Neural cell (in vitro differentiated cells): ENCODE data around the gene HOXB5. TPM values are rescaled to one million over a fixed set of nuclear protein-coding genes. Genes with fewer than 3 reads are reported as not detected.

Experiments used
- H2AFZ ChIP-seq: fragments of 200-600, 300-800 bp; sonication (generic), shearing (Covaris generic); 2 replicates; pipeline ENCODE4 v1.6.0; 2014; ENCODE audit warnings: low read depth, mild to moderate bottlenecking, antibody characterized with exemption, low read length, moderate library complexity
- H3F3A ChIP-seq: fragments of 200-600 bp; shearing (Covaris generic); 2 replicates; pipeline ENCODE4 v1.6.1; 2016; ENCODE audit warnings: mild to moderate bottlenecking, moderate library complexity, mixed read lengths, antibody characterized with exemption, low read length; ENCODE audit not compliant: insufficient read depth, poor library complexity, severe bottlenecking
- H3K27ac ChIP-seq: fragments of 200-600, 300-800 bp; sonication (generic), shearing (Covaris generic); 2 replicates; pipeline ENCODE4 v1.5.1; 2014; ENCODE audit warnings: mild to moderate bottlenecking, low read length, moderate library complexity
- H3K27me3 ChIP-seq: fragments of 300-800, 200-600 bp; sonication (generic), shearing (Covaris generic); 2 replicates; pipeline ENCODE4 v1.6.0; 2014; ENCODE audit warnings: mild to moderate bottlenecking, low read depth, low read length, moderate library complexity; ENCODE audit not compliant: insufficient read depth
- H3K36me3 ChIP-seq: fragments of 300-800, 200-600 bp; sonication (generic), shearing (Covaris generic); 2 replicates; pipeline ENCODE4 v1.5.1; 2014; ENCODE audit warnings: mild to moderate bottlenecking, antibody characterized with exemption, low read length, moderate library complexity; ENCODE audit not compliant: insufficient read depth
- H3K4me2 ChIP-seq: fragments of 300-800, 200-600 bp; sonication (generic), shearing (Covaris generic); 2 replicates; pipeline ENCODE4 v1.6.0; 2014; ENCODE audit warnings: mild to moderate bottlenecking, low read length
- H3K4me3 ChIP-seq: fragments of 300-800, 200-600 bp; sonication (generic), shearing (Covaris generic); 2 replicates; pipeline ENCODE4 v1.5.1; 2014; ENCODE audit warnings: mild to moderate bottlenecking, low read length, moderate library complexity
- H3K79me2 ChIP-seq: fragments of 200-600 bp; shearing (Covaris generic); replicated peaks from 2 replicates; pipeline ENCODE4 v1.6.0; 2014; ENCODE audit warnings: mild to moderate bottlenecking, low read length, moderate library complexity; ENCODE audit not compliant: insufficient read depth
- H3K9ac ChIP-seq: fragments of 300-800, 200-600 bp; sonication (generic), shearing (Covaris generic); 2 replicates; pipeline ENCODE4 v1.6.1; 2016; ENCODE audit warnings: mild to moderate bottlenecking, low read length, mixed read lengths
- H3K9me2 ChIP-seq: fragments of 200-600 bp; shearing (Covaris generic); 2 replicates; pipeline ENCODE4 v1.6.1; 2016; ENCODE audit warnings: mild to moderate bottlenecking, low read length, mixed read lengths; ENCODE audit not compliant: insufficient read depth
- H3K9me3 ChIP-seq: fragments of 200-600, 300-800 bp; sonication (generic), shearing (Covaris generic); 2 replicates; pipeline ENCODE4 v1.6.1; 2016; ENCODE audit warnings: mild to moderate bottlenecking, mixed run types, low read length, moderate library complexity, mixed read lengths
- H4K20me1 ChIP-seq: fragments of 200-600 bp; shearing (Covaris generic); 2 replicates; pipeline ENCODE4 v1.6.1; 2016; ENCODE audit warnings: mild to moderate bottlenecking, mixed run types; ENCODE audit not compliant: insufficient read depth
- EP300 ChIP-seq: fragments of 450-650 bp; conservative IDR thresholded peaks from 2 replicates; pipeline ENCODE4 v1.6.1; 2014; ENCODE audit warnings: antibody characterized with exemption, mild to moderate bottlenecking, moderate library complexity; ENCODE audit not compliant: poor library complexity, severe bottlenecking
- EZH2 ChIP-seq: fragments of 200-600, 300-800 bp; shearing (Covaris generic), sonication (generic); IDR thresholded peaks from 2 replicates; pipeline ENCODE4 v1.6.1; 2014; ENCODE audit warnings: antibody characterized with exemption, low read length, borderline replicate concordance, mild to moderate bottlenecking; ENCODE audit not compliant: insufficient read depth, poor library complexity, severe bottlenecking
- MXI1 ChIP-seq: fragments of 450-650 bp; conservative IDR thresholded peaks from 2 replicates; pipeline ENCODE4 v1.6.1; 2014; ENCODE audit warnings: antibody characterized with exemption, mild to moderate bottlenecking; ENCODE audit not compliant: poor library complexity, severe bottlenecking
- POLR2AphosphoS5 ChIP-seq: IDR thresholded peaks from 2 replicates; pipeline ENCODE4 v1.6.1; 2012
- RAD21 ChIP-seq: fragments of 450-650 bp; conservative IDR thresholded peaks from 2 replicates; pipeline ENCODE4 v1.6.1; 2014; ENCODE audit warnings: antibody characterized with exemption, mild to moderate bottlenecking, moderate library complexity
- SMC3 ChIP-seq: fragments of 450-650 bp; conservative IDR thresholded peaks from 2 replicates; pipeline ENCODE4 v1.6.1; 2014; ENCODE audit warnings: antibody characterized with exemption, mild to moderate bottlenecking, moderate library complexity; ENCODE audit not compliant: poor library complexity
- TAF1 ChIP-seq: IDR thresholded peaks from 2 replicates; pipeline ENCODE4 v1.6.1; 2012; ENCODE audit warnings: low read depth
- polyA plus RNA-seq: library from polyadenylated mRNA; depleted of rRNA; stranded (reverse); fragments of >200 nt; gene quantifications from 2 replicates; pipeline ENCODE4 v1.2.3, GENCODE V29; 2014
- TF ChIP-seq, protein P1 (sequence below): fragments of 450-650 bp; IDR thresholded peaks from 2 replicates; pipeline ENCODE4 v1.5.1; 2014; ENCODE audit warnings: antibody characterized with exemption, mild to moderate bottlenecking, moderate library complexity; ENCODE audit not compliant: poor library complexity, severe bottlenecking
- TF ChIP-seq, protein P2 (sequence below): IDR thresholded peaks from 2 replicates; pipeline ENCODE4 v1.6.1; 2012; ENCODE audit warnings: borderline replicate concordance

The HOXB5 gene
- polyA plus RNA-seq, 1 donor from 2014 or later = not detected

DNA sequence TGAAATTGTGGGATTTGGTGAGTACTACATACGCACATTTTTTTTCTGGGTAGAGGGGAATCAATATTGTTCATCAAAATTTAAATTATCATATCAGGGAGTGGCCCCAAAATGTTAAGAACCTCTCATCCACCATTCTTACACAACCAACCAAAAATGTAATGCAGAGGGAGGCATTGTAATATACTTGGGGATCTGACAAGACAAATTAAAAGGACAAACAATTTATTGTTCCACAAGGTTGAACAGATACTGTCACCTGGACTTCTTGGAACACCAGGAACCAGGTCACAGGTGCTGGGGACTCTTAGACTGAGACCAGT, 47.2 kb upstream of the HOXB5 start:
- Histone ChIP-seq H3K9me3 (peaks cover 4% of the 10 kb centered on the region), H2AFZ (no peak overlapping the region), H3K27ac (no peak overlapping the region), H3K9ac (no peak overlapping the region), H3K36me3 (no peaks in the 10 kb centered on the region), H3K4me3 (no peak overlapping the region), H3K27me3 (peaks cover 100% of the 10 kb centered on the region), H3K79me2 (no peaks in the 10 kb centered on the region), H3K9me2 (no peaks in the 10 kb centered on the region), H3K4me2 (no peak overlapping the region), H3F3A (no peaks in the 10 kb centered on the region), H4K20me1 (no peaks in the 10 kb centered on the region)
- TF ChIP-seq SMC3 (no peak), EP300 (no peak), EZH2 (no peak), TAF1 (no peak), POLR2AphosphoS5 (no peak), MXI1 (no peak), RAD21 (no peak)
- TF ChIP-seq, protein P1, sequence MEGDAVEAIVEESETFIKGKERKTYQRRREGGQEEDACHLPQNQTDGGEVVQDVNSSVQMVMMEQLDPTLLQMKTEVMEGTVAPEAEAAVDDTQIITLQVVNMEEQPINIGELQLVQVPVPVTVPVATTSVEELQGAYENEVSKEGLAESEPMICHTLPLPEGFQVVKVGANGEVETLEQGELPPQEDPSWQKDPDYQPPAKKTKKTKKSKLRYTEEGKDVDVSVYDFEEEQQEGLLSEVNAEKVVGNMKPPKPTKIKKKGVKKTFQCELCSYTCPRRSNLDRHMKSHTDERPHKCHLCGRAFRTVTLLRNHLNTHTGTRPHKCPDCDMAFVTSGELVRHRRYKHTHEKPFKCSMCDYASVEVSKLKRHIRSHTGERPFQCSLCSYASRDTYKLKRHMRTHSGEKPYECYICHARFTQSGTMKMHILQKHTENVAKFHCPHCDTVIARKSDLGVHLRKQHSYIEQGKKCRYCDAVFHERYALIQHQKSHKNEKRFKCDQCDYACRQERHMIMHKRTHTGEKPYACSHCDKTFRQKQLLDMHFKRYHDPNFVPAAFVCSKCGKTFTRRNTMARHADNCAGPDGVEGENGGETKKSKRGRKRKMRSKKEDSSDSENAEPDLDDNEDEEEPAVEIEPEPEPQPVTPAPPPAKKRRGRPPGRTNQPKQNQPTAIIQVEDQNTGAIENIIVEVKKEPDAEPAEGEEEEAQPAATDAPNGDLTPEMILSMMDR = no peak
- TF ChIP-seq, protein P2, sequence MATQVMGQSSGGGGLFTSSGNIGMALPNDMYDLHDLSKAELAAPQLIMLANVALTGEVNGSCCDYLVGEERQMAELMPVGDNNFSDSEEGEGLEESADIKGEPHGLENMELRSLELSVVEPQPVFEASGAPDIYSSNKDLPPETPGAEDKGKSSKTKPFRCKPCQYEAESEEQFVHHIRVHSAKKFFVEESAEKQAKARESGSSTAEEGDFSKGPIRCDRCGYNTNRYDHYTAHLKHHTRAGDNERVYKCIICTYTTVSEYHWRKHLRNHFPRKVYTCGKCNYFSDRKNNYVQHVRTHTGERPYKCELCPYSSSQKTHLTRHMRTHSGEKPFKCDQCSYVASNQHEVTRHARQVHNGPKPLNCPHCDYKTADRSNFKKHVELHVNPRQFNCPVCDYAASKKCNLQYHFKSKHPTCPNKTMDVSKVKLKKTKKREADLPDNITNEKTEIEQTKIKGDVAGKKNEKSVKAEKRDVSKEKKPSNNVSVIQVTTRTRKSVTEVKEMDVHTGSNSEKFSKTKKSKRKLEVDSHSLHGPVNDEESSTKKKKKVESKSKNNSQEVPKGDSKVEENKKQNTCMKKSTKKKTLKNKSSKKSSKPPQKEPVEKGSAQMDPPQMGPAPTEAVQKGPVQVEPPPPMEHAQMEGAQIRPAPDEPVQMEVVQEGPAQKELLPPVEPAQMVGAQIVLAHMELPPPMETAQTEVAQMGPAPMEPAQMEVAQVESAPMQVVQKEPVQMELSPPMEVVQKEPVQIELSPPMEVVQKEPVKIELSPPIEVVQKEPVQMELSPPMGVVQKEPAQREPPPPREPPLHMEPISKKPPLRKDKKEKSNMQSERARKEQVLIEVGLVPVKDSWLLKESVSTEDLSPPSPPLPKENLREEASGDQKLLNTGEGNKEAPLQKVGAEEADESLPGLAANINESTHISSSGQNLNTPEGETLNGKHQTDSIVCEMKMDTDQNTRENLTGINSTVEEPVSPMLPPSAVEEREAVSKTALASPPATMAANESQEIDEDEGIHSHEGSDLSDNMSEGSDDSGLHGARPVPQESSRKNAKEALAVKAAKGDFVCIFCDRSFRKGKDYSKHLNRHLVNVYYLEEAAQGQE = no peak

DNA sequence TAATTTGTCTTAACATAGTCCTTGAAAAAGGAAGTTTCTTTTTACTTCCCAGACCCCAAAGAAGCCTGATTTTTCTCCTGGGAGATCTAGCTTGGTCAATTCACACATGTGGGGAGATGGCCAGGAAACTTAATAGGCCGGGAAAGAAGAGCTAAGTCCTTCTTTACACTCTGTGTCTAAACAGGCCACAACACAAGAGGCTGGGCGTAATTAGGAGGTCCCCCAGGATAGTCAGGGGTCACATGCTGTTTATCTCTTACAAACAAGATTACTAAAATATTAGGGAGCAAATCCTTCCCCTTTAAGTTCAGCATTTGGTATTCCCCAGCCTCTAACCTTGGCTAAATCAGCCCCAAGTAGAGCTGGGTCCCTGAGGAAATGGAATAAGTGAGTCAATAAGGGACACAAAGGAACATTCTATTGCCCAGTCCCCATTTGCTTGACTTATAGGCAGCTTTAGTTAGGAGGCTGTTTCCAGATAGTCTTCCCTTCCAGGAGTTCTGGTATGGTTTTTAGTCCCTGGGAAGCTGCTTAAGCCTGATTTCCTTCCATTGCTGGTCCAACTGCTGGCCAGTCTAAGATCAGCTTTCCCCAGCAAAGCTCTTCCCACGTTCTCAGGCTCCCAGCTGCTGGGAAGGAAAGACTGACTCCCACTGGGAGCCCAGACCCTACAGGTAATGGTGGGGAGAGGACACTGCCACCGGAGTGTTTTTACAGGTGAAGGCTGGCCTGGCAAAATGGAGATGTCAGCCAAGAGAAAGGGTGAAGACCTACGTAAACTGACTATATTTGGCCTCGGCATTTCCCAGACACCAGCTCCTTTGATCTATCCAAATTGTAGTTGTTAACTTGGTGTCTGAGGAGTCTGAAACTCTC, 46.6 kb upstream of the HOXB5 start:
- Histone ChIP-seq H3K9ac (no peak overlapping the region), H3F3A (no peaks in the 10 kb centered on the region), H4K20me1 (no peaks in the 10 kb centered on the region), H3K9me2 (no peaks in the 10 kb centered on the region), H3K79me2 (no peaks in the 10 kb centered on the region), H2AFZ (no peak overlapping the region), H3K4me3 (no peak overlapping the region), H3K4me2 (no peak overlapping the region), H3K27me3 (peaks cover 100% of the 10 kb centered on the region), H3K27ac (no peak overlapping the region), H3K36me3 (no peaks in the 10 kb centered on the region), H3K9me3 (peaks cover 4% of the 10 kb centered on the region)
- no peak for TF ChIP-seq MXI1
- TF ChIP-seq, protein P1 = no peak
- TF ChIP-seq, protein P2 = no peak
- TF ChIP-seq TAF1 = no peak
- TF ChIP-seq POLR2AphosphoS5 = no peak
- TF ChIP-seq RAD21 = no peak
- TF ChIP-seq EP300 = no peak
- no peak for TF ChIP-seq EZH2
- no peak for TF ChIP-seq SMC3
